LNCAP (cell line): Measurements from ENCODE around the gene POP4.

Experiments used
- CTCF ChIP-seq: fragments of 450-650 bp; IDR thresholded peaks from 2 replicates; pipeline ENCODE4 v1.5.1; 2017; ENCODE audit warnings: mild to moderate bottlenecking

Gene POP4

GRCh38 chr19:29634002-29634401 lies 27.9 kb downstream of the POP4 start:
- TF ChIP-seq CTCF, result no peak

GRCh38 chr19:29634423-29635130 lies 28.5 kb downstream of the POP4 start:
- no peak for TF ChIP-seq CTCF

GRCh38 chr19:29635963-29636362 lies 29.9 kb downstream of the POP4 start:
- no peak for TF ChIP-seq CTCF

- TF ChIP-seq CTCF, result no peak
These were observed 30.7 kb downstream of the POP4 start for GRCh38 chr19:29636553-29637360.

- no peak for TF ChIP-seq CTCF
These were observed 33.0 kb downstream of the POP4 start for GRCh38 chr19:29639086-29639485.

GRCh38 chr19:29640231-29640630 lies 34.1 kb downstream of the POP4 start:
- TF ChIP-seq CTCF, result no peak

- no peak for TF ChIP-seq CTCF
These were observed 35.5 kb downstream of the POP4 start for GRCh38 chr19:29641597-29641996.
